Activated T-cell treated with anti-CD3 and anti-CD28 coated beads, Interleukin-2, amount 50 U/mL, for 24 hours (primary cell): ENCODE data around the gene ITGA5.
A peak's percentile ranks its signal among the peaks of the same experiment; 100 is the strongest.

ENCODE experiments used
- DNase-seq: peaks from one replicate; pipeline ENCODE4 v3.0.0-alpha.2; 2020
- H3K27ac Mint-ChIP-seq: 2 replicates; pipeline ENCODE4 v1.8.0; 2020; ENCODE audit warnings: mild to moderate bottlenecking, mixed read lengths
- H3K27me3 Mint-ChIP-seq: 2 replicates; pipeline ENCODE4 v1.8.0; 2020; ENCODE audit warnings: mixed read lengths
- H3K36me3 Mint-ChIP-seq: 2 replicates; pipeline ENCODE4 v1.8.0; 2020; ENCODE audit warnings: low read depth, mixed read lengths
- H3K4me1 Mint-ChIP-seq: 2 replicates; pipeline ENCODE4 v1.8.0; 2020; ENCODE audit warnings: low read depth, mixed read lengths
- H3K4me3 Mint-ChIP-seq: 2 replicates; pipeline ENCODE4 v1.8.0; 2020; ENCODE audit warnings: mild to moderate bottlenecking, moderate library complexity, mixed read lengths
- H3K9me3 Mint-ChIP-seq: 2 replicates; pipeline ENCODE4 v1.8.0; 2020; ENCODE audit warnings: mixed read lengths

The ITGA5 gene

GRCh38 chr12:54423816-54424150 lies 4.7 kb upstream of the ITGA5 start:
- Mint-ChIP-seq H3K27me3 (no peaks in the 10 kb centered on the region), H3K4me1 (peaks cover 28% of the 10 kb centered on the region), H3K4me3 (no peak overlapping the region), H3K27ac (no peak overlapping the region), H3K36me3 (no peaks in the 10 kb centered on the region), H3K9me3 (no peaks in the 10 kb centered on the region)
- no peak for DNase-seq

- no peak overlapping the region for H3K4me3 Mint-ChIP-seq
- H3K36me3 Mint-ChIP-seq, result peaks cover 10% of the 10 kb centered on the region
- no peaks in the 10 kb centered on the region for H3K9me3 Mint-ChIP-seq
- no peak overlapping the region for H3K27ac Mint-ChIP-seq
- H3K27me3 Mint-ChIP-seq, result no peaks in the 10 kb centered on the region
- peaks cover 33% of the 10 kb centered on the region for H3K4me1 Mint-ChIP-seq
- no peak for DNase-seq
Observed at GRCh38 chr12:54421879-54422250, 2.8 kb upstream of the ITGA5 start.

DNA sequence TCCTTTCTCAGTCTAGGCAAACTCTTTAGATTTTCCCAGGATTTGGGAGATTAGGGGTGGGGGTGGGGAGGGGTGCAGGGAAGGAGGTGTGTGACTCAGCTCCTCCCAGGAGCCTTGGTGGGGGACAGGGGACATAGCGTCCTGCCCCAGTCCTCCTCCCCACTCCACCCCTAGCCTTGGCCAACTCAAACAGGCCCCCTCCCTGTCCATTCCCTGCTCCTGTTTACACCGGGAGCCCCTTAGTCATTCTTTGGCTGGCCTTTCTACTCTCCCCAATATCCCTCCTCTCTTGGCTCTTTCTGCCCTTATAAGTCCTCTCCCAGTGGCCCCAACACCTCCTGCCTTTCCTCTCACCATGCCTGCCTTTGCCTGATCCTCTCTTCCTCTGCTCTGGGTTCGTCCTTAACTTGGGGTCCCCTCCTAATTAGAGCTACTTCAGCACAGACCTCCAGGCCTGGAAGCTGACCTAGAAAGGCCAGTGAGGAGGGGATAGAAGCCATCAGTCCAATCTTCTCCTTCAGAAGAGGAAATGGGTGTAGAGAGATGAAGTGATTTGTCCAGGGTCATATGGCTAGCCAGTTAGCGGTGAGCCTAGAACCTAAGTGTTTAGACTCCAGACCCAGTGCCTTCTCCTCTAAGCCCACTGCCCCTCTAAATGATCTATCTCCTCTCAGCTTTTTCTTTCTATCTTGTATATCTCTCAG lies 2.3 kb upstream of the ITGA5 start:
- Mint-ChIP-seq H3K27ac (no peak overlapping the region), H3K4me3 (no peak overlapping the region), H3K9me3 (no peaks in the 10 kb centered on the region), H3K36me3 (peaks cover 10% of the 10 kb centered on the region), H3K4me1 (peaks cover 38% of the 10 kb centered on the region), H3K27me3 (no peaks in the 10 kb centered on the region)
- DNase-seq, result no peak

- H3K27ac Mint-ChIP-seq, result peak overlapping the region; percentile 68
- peaks cover 44% of the 10 kb centered on the region for H3K4me1 Mint-ChIP-seq
- peaks cover 10% of the 10 kb centered on the region for H3K36me3 Mint-ChIP-seq
- H3K9me3 Mint-ChIP-seq, result no peaks in the 10 kb centered on the region
- H3K4me3 Mint-ChIP-seq, result no peak overlapping the region
- no peaks in the 10 kb centered on the region for H3K27me3 Mint-ChIP-seq
- DNase-seq, result no peak
Observed at GRCh38 chr12:54420766-54421144, 1.7 kb upstream of the ITGA5 start.

DNA sequence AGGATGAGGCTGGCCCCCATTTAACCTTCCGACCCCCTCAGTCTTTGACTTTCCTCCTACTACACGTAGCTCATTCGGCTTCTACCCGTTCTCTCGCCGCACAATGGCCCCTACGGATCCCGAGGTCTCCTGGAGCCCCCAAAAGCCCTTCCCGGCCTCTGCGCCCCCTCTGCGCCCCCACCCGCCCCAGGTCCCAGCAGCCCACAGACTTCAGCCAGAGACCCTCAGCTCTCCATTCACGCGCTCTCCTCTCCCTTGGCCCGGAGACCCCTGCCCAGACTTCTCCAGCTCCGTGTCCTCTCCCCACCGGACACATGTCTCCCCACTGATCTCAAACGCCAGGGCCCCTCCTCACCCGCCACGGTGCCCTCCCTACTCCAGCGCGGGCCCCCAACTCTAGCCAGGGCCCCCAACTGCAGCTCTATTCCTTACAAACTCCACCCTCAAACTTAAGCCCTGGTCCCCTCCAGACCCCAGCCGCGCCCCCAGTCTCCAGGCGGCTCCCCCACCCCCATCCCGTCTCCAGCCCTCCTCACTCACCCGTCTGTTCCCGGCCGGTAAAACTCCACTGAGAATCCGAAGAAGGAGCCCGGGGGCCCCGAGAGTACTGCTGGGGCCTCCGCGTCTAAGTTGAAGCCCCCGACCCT lies 502 bp downstream of the ITGA5 start:
- DNase-seq, result no peak
- H3K9me3 Mint-ChIP-seq, result no peaks in the 10 kb centered on the region
- H3K4me1 Mint-ChIP-seq, result peaks cover 61% of the 10 kb centered on the region
- peak overlapping the region; percentile 97 for H3K27ac Mint-ChIP-seq
- H3K36me3 Mint-ChIP-seq, result peaks cover 10% of the 10 kb centered on the region
- H3K27me3 Mint-ChIP-seq, result no peaks in the 10 kb centered on the region
- peak overlapping the region; percentile 92 for H3K4me3 Mint-ChIP-seq

GRCh38 chr12:54417712-54418440 lies 1.2 kb downstream of the ITGA5 start:
- H3K9me3 Mint-ChIP-seq, result no peaks in the 10 kb centered on the region
- peaks cover 10% of the 10 kb centered on the region for H3K36me3 Mint-ChIP-seq
- peak overlapping the region; percentile 92 for H3K4me3 Mint-ChIP-seq
- peak; percentile 52 for DNase-seq
- peaks cover 63% of the 10 kb centered on the region for H3K4me1 Mint-ChIP-seq
- H3K27me3 Mint-ChIP-seq, result no peaks in the 10 kb centered on the region
- H3K27ac Mint-ChIP-seq, result peak overlapping the region; percentile 97

DNA sequence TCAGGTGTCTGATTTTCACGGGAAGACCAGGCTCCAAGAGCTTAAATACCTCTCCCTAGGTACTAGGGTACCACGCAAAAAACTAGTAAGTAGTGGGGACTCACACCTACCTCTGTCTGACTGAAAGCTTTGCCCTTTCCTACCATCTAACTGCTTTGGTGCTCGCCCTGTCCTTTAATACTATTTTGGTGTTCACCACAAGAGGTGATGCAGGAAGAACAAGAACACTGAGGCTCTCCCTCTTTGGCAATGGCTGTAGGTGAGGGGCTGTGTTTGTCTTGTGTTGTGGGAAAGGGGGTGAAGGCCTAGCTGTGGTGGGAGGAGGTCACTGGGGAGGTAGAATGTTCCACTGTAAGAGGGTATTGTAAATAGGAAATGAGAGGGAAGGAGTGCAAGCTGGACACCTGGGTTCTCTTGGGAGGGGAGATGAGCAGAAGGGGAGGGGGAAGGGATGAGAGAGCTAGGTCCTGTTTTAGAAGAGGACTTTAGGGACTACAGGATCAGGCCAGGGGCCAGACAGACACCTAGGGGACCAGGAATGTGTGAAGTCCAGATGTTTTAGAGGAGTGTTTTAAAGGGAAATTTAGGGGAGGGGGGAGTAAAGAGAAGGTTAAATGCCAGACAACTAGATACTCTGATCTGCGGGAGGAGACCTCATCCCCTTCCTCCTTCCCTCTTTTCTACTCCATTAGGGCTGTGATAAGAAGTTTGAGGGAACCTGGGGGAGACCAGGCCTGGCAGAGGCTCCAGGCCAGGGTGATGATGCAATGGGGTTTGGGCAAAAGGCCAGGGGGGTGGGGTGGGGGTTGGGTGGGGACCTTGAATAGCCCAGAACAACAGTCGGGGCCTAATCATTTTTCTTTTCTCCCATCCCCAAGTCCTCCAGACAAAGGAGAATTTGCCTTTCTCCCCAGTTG lies 2.1 kb downstream of the ITGA5 start:
- Mint-ChIP-seq H3K27ac (peak overlapping the region; percentile 97), H3K4me3 (peak overlapping the region; percentile 92), H3K27me3 (no peaks in the 10 kb centered on the region), H3K36me3 (peaks cover 10% of the 10 kb centered on the region), H3K4me1 (peaks cover 72% of the 10 kb centered on the region), H3K9me3 (no peaks in the 10 kb centered on the region)
- no peak for DNase-seq

GRCh38 chr12:54415221-54415929 lies 3.7 kb downstream of the ITGA5 start:
- no peaks in the 10 kb centered on the region for H3K9me3 Mint-ChIP-seq
- H3K4me1 Mint-ChIP-seq, result peaks cover 78% of the 10 kb centered on the region
- peak overlapping the region; percentile 97 for H3K27ac Mint-ChIP-seq
- H3K36me3 Mint-ChIP-seq, result peaks cover 15% of the 10 kb centered on the region
- H3K27me3 Mint-ChIP-seq, result no peaks in the 10 kb centered on the region
- H3K4me3 Mint-ChIP-seq, result no peak overlapping the region
- DNase-seq, result no peak

- Mint-ChIP-seq H3K4me3 (peak overlapping the region; percentile 62), H3K9me3 (no peaks in the 10 kb centered on the region), H3K27me3 (no peaks in the 10 kb centered on the region), H3K27ac (peak overlapping the region; percentile 91), H3K4me1 (peaks cover 69% of the 10 kb centered on the region), H3K36me3 (peaks cover 21% of the 10 kb centered on the region)
- DNase-seq, result peak; percentile 69
Observed at GRCh38 chr12:54413284-54414190, 5.5 kb downstream of the ITGA5 start.

GRCh38 chr12:54412786-54413185 lies 6.3 kb downstream of the ITGA5 start:
- peak overlapping the region; percentile 91 for H3K27ac Mint-ChIP-seq
- no peak for DNase-seq
- peaks cover 67% of the 10 kb centered on the region for H3K4me1 Mint-ChIP-seq
- H3K4me3 Mint-ChIP-seq, result peak overlapping the region; percentile 62
- peaks cover 20% of the 10 kb centered on the region for H3K36me3 Mint-ChIP-seq
- H3K27me3 Mint-ChIP-seq, result no peaks in the 10 kb centered on the region
- H3K9me3 Mint-ChIP-seq, result no peaks in the 10 kb centered on the region

GRCh38 chr12:54412348-54412747 lies 6.7 kb downstream of the ITGA5 start:
- H3K27ac Mint-ChIP-seq, result peak overlapping the region; percentile 91
- H3K9me3 Mint-ChIP-seq, result no peaks in the 10 kb centered on the region
- peaks cover 24% of the 10 kb centered on the region for H3K36me3 Mint-ChIP-seq
- no peak for DNase-seq
- peaks cover 62% of the 10 kb centered on the region for H3K4me1 Mint-ChIP-seq
- peak overlapping the region; percentile 62 for H3K4me3 Mint-ChIP-seq
- no peaks in the 10 kb centered on the region for H3K27me3 Mint-ChIP-seq

- Mint-ChIP-seq H3K27ac (peak overlapping the region; percentile 91), H3K9me3 (no peaks in the 10 kb centered on the region), H3K27me3 (no peaks in the 10 kb centered on the region), H3K4me1 (peaks cover 58% of the 10 kb centered on the region), H3K36me3 (peaks cover 31% of the 10 kb centered on the region), H3K4me3 (peak overlapping the region; percentile 25)
- peak; percentile 73 for DNase-seq
Observed at GRCh38 chr12:54411391-54412241, 7.5 kb downstream of the ITGA5 start.
